NB4 (cell line): ENCODE results near the gene EDARADD.

ENCODE experiments used
- CTCF ChIP-seq: IDR thresholded peaks from one replicate; pipeline ENCODE4 v1.5.1; 2012; ENCODE audit warnings: low read depth, low read length
- POLR2A ChIP-seq: IDR thresholded peaks from 2 replicates; pipeline ENCODE4 v1.6.1; 2011; ENCODE audit warnings: mild to moderate bottlenecking; ENCODE audit not compliant: insufficient read length; ENCODE audit errors: extremely low read depth

GRCh38 chr1:236523704-236524141, 129.6 kb downstream of the EDARADD start, which contains the start of gene LGALS8:
- TF ChIP-seq CTCF: no peak
- no peak for TF ChIP-seq POLR2A
